CD4-positive, CD25-positive, alpha-beta regulatory T cell (primary cell): ENCODE results near the gene PLPPR2. TPM values are rescaled to one million over a fixed set of nuclear protein-coding genes. Genes with fewer than 3 reads are reported as not detected.
"Not testable (repeated sequence)": the region's sequence is repeated elsewhere in the genome, so short reads cannot be mapped to it uniquely, and the experiment has no call there.

ENCODE experiments used
- ATAC-seq, 2 donors: fragments of 150-1000 bp; cut with Tn5 transposase; one replicate each; pipeline ENCODE4 v1.10.0; 2021; ENCODE audit warnings: low read depth in 2 of 2, moderate number of reproducible peaks in 2 of 2, moderate library complexity in 1 of 2
- DNase-seq, 3 donors: peaks; one replicate each; pipeline versions ENCODE4 v3.0.0 to v3.0.0-alpha.2; 2012 to 2022; ENCODE audit warnings: mixed read lengths in 1 of 3
- H3K27ac ChIP-seq: one replicate; pipeline ENCODE4 v1.7.0; 2013; ENCODE audit warnings: mild to moderate bottlenecking, low read length; ENCODE audit not compliant: insufficient read depth, poor library complexity, severe bottlenecking
- H3K27me3 ChIP-seq: one replicate; pipeline ENCODE4 v1.7.0; 2013; ENCODE audit warnings: low read length; ENCODE audit not compliant: control insufficient read depth, insufficient read depth
- H3K36me3 ChIP-seq: one replicate; pipeline ENCODE4 v1.7.0; 2013; ENCODE audit warnings: mild to moderate bottlenecking, low read length, moderate library complexity; ENCODE audit not compliant: control insufficient read depth, insufficient read depth
- H3K4me1 ChIP-seq: 2 replicates; pipeline ENCODE4 v1.7.0; 2013; ENCODE audit warnings: mild to moderate bottlenecking, low read length; ENCODE audit not compliant: insufficient read depth, control insufficient read depth, poor library complexity, severe bottlenecking
- H3K4me3 ChIP-seq: one replicate; pipeline ENCODE4 v1.7.0; 2013; ENCODE audit warnings: low read depth, mild to moderate bottlenecking, low read length, moderate library complexity
- H3K9me3 ChIP-seq, 2 experiments: 1 replicate in 1 of 2; 2 replicates in 1 of 2; pipeline ENCODE4 v1.7.0; 2013; ENCODE audit warnings: low read length in 2 of 2, mild to moderate bottlenecking in 1 of 2, moderate library complexity in 1 of 2; ENCODE audit not compliant: control insufficient read depth in 2 of 2
- H3K27ac Mint-ChIP-seq, 3 donors: one replicate each; pipeline ENCODE4 v1.8.0; 2020 to 2022; ENCODE audit warnings: mild to moderate bottlenecking in 3 of 3, mixed read lengths in 3 of 3, moderate library complexity in 2 of 3
- H3K27me3 Mint-ChIP-seq: one replicate; pipeline ENCODE4 v1.8.0; 2022; ENCODE audit warnings: mild to moderate bottlenecking, mixed read lengths
- H3K36me3 Mint-ChIP-seq: one replicate; pipeline ENCODE4 v1.8.0; 2020; ENCODE audit warnings: mixed read lengths
- H3K4me1 Mint-ChIP-seq, 4 donors: one replicate each; pipeline ENCODE4 v1.8.0; 2020 to 2022; ENCODE audit warnings: mixed read lengths in 4 of 4, mild to moderate bottlenecking in 1 of 4
- H3K4me3 Mint-ChIP-seq, 4 donors: one replicate each; pipeline ENCODE4 v1.8.0; 2020 to 2022; ENCODE audit warnings: mild to moderate bottlenecking in 4 of 4, mixed read lengths in 4 of 4, moderate library complexity in 3 of 4
- H3K9me3 Mint-ChIP-seq, 7 donors: one replicate each; pipeline ENCODE4 v1.8.0; 2020 to 2022; ENCODE audit warnings: mixed read lengths in 7 of 7, mild to moderate bottlenecking in 3 of 7, moderate library complexity in 2 of 7
- polyA plus RNA-seq, 4 donors: library from polyadenylated mRNA; unstranded; fragments of 300-500 nt; fragmentation: Illumina TruSeq; gene quantifications; one replicate each; pipeline ENCODE4 v1.2.3, GENCODE V29; 2021
- total RNA-seq: library from RNA; stranded (reverse); gene quantifications from one replicate; pipeline ENCODE4 v1.2.3, GENCODE V29; 2022

PLPPR2 gene
- total and polyA plus RNA-seq, 5 donors from 2014 or later: 0.86 to 10.4 (median 2.3) TPM

DNA sequence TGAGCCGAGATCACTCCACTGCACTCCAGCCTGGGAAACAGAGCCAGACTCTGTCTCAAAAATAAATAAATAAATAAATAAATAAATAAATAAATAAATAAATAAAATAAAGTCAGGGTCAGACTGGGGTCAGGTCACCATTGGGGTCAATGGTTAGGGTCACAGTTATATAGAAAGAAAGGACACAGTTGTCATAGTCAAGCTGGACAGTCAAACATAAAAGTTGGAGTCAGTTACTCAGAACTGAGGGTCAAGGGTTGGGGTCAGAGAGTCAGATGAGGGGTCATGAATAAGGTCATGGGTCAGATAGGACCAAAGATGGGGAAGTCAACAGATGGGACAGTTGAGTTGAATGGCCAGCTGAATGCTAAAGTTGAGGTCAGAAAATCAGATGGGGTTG lies 45.6 kb downstream of the PLPPR2 start:
- no peak overlapping the region for H3K4me3 Mint-ChIP-seq
- no peaks in the 10 kb centered on the region for H3K27me3 ChIP-seq
- no peak overlapping the region for H3K27ac Mint-ChIP-seq
- H3K27ac ChIP-seq: no peak overlapping the region
- DNase-seq (no peak), ATAC-seq (no peak)
- no peak overlapping the region for H3K4me3 ChIP-seq
- no peaks in the 10 kb centered on the region for H3K36me3 ChIP-seq
- no peaks in the 10 kb centered on the region for H3K4me1 Mint-ChIP-seq
- no peaks in the 10 kb centered on the region for H3K9me3 ChIP-seq
- peaks cover 0 to 2% (median 0%) of the 10 kb centered on the region in 7 donors for H3K9me3 Mint-ChIP-seq
- H3K27me3 Mint-ChIP-seq: no peaks in the 10 kb centered on the region
- no peaks in the 10 kb centered on the region for H3K36me3 Mint-ChIP-seq
- H3K4me1 ChIP-seq: no peaks in the 10 kb centered on the region

- Mint-ChIP-seq H3K4me1 (peaks cover 0 to 2% (median 0%) of the 10 kb centered on the region in 4 donors), H3K27ac (no peak overlapping the region), H3K9me3 (peaks cover 0 to 2% (median 0%) of the 10 kb centered on the region in 7 donors), H3K36me3 (no peaks in the 10 kb centered on the region), H3K27me3 (peaks cover under 1% of the 10 kb centered on the region), H3K4me3 (no peak overlapping the region)
- H3K36me3 ChIP-seq: no peaks in the 10 kb centered on the region
- H3K4me3 ChIP-seq: no peak overlapping the region
- H3K27me3 ChIP-seq: no peaks in the 10 kb centered on the region
- peaks cover 3% of the 10 kb centered on the region for H3K4me1 ChIP-seq
- no peak overlapping the region for H3K27ac ChIP-seq
- H3K9me3 ChIP-seq: no peaks in the 10 kb centered on the region
- ATAC-seq (no peak), DNase-seq (no peak)
Measured at GRCh38 chr19:11401808-11402543, 46.7 kb downstream of the PLPPR2 start.

DNA sequence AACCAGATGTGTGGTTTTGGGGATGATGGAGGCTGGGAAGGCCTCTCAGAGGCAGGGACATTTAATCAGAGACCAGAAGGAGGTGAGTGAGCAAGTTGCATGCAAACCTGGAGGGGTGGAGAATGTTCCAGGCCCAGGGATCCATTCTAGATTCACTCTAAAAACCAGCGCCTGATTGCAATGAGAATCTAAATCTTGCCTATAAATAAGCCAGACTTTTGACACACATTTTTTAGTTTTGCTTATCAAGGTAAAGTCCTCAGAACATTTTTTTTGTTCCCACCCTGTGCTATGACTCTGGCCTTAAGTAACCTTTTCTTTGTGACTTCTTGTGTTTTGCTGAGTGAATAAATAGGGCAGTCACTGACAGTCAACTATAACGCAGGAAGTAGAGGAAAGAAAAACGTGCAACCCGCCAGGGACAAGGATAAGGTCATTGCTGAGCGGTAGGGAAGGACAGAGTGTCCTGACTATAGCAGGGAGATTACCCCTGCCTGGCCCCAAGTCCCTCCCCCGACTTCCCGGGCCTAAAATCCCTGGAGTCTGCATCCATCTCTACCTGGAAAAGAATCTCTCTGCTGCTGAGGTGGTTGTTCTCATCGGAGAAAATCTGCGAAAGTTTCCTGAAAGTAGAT lies 49.5 kb downstream of the PLPPR2 start:
- no peak for ATAC-seq
- Mint-ChIP-seq H3K27me3 (peaks cover 6% of the 10 kb centered on the region), H3K4me3 (no peak overlapping the region), H3K36me3 (no peaks in the 10 kb centered on the region), H3K9me3 (no peaks in the 10 kb centered on the region), H3K4me1 (peaks cover 0 to 2% (median 0%) of the 10 kb centered on the region in 4 donors), H3K27ac (no peak overlapping the region)
- no peaks in the 10 kb centered on the region for H3K9me3 ChIP-seq
- no peak overlapping the region for H3K4me3 ChIP-seq
- H3K4me1 ChIP-seq: peaks cover 3% of the 10 kb centered on the region
- no peaks in the 10 kb centered on the region for H3K36me3 ChIP-seq
- DNase-seq: no peak
- H3K27ac ChIP-seq: no peak overlapping the region
- peaks cover 2% of the 10 kb centered on the region for H3K27me3 ChIP-seq

GRCh38 chr19:11405846-11406643 lies 50.8 kb downstream of the PLPPR2 start:
- Mint-ChIP-seq H3K27ac (no peak overlapping the region), H3K4me3 (no peak overlapping the region), H3K4me1 (peaks cover 0 to 2% (median 0%) of the 10 kb centered on the region in 4 donors), H3K9me3 (no peaks in the 10 kb centered on the region), H3K27me3 (peaks cover 6% of the 10 kb centered on the region), H3K36me3 (no peaks in the 10 kb centered on the region)
- ATAC-seq (peak in 1 of 2 donors; percentile 63), DNase-seq (peak in 2 of 3 donors; percentile 34 to 40)
- Histone ChIP-seq H3K36me3 (no peaks in the 10 kb centered on the region), H3K4me3 (no peak overlapping the region), H3K27me3 (peaks cover 2% of the 10 kb centered on the region), H3K27ac (no peak overlapping the region), H3K9me3 (no peaks in the 10 kb centered on the region), H3K4me1 (peaks cover 3% of the 10 kb centered on the region)

DNA sequence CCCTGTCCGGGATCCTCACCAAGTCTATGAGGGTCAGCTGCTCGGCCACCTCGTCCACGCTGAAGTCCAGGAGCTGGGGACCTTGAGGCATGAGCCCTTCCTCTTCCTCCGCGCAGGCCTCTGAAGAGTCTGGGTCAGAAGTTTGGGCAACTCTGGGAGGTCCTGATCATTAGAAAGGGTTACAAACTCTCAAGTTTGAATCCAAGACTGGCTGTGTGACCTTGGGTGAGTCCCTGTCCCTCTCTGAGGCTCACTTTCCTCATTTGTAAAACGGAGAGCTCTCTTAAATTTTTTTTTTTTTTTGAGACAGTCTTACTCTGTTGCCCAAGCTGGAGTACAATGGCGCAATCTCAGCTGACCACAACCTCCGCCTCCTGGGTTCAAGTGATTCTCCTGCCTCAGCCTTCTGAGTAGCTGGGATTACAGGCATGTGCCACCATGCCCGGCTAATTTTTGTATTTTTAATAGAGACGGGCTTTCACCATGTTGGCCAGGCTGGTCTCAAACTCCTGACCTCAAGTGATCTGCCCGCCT lies 51.5 kb downstream of the PLPPR2 start:
- H3K9me3 ChIP-seq, H3K27me3 Mint-ChIP-seq, H3K27me3 ChIP-seq, H3K4me3 Mint-ChIP-seq, H3K4me3 ChIP-seq, H3K27ac Mint-ChIP-seq, H3K4me1 ChIP-seq, H3K36me3 Mint-ChIP-seq, H3K27ac ChIP-seq, DNase-seq, H3K36me3 ChIP-seq, ATAC-seq, H3K4me1 Mint-ChIP-seq, H3K9me3 Mint-ChIP-seq: not testable (repeated sequence)

DNA sequence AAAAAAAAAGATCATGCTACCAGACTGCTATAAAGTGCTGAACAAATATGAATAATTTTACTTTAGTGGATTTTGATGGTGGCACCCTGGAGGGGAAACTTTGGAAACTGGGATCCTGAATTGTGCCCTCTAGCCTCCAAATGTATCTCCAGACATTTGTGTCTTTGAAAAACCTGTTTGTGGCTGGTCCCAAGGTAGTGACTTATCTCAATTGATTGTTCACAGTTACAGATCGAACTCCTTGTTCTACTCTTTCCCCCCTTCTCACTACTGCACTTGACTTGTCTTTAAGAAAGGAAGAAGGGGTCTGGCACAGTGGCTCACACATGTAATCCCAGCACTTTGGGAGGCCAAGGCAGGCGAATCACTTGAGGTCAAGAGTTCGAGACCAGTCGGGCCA lies 53.4 kb downstream of the PLPPR2 start:
- Mint-ChIP-seq H3K36me3 (no peaks in the 10 kb centered on the region), H3K4me1 (peaks cover 0 to 2% (median 0%) of the 10 kb centered on the region in 4 donors), H3K4me3 (no peak overlapping the region), H3K27ac (no peak overlapping the region), H3K9me3 (no peaks in the 10 kb centered on the region), H3K27me3 (peaks cover 9% of the 10 kb centered on the region)
- H3K4me3 ChIP-seq: no peak overlapping the region
- H3K9me3 ChIP-seq: no peaks in the 10 kb centered on the region
- peaks cover 2% of the 10 kb centered on the region for H3K27me3 ChIP-seq
- ATAC-seq: no peak
- H3K4me1 ChIP-seq: peaks cover 3% of the 10 kb centered on the region
- no peak overlapping the region for H3K27ac ChIP-seq
- no peak for DNase-seq
- H3K36me3 ChIP-seq: no peaks in the 10 kb centered on the region

GRCh38 chr19:11410682-11411081 lies 55.5 kb downstream of the PLPPR2 start:
- H3K9me3 Mint-ChIP-seq: no peaks in the 10 kb centered on the region
- H3K27me3 Mint-ChIP-seq: peaks cover 9% of the 10 kb centered on the region
- H3K4me3 Mint-ChIP-seq: no peak overlapping the region
- ATAC-seq (no peak), DNase-seq (no peak)
- no peaks in the 10 kb centered on the region for H3K36me3 Mint-ChIP-seq
- Histone ChIP-seq H3K27me3 (peaks cover 2% of the 10 kb centered on the region), H3K27ac (no peak overlapping the region), H3K9me3 (no peaks in the 10 kb centered on the region), H3K4me1 (peaks cover 3% of the 10 kb centered on the region), H3K36me3 (no peaks in the 10 kb centered on the region), H3K4me3 (no peak overlapping the region)
- peaks cover 0 to 2% (median 0%) of the 10 kb centered on the region in 4 donors for H3K4me1 Mint-ChIP-seq
- H3K27ac Mint-ChIP-seq: no peak overlapping the region
